ENCODE measurements around the gene LMTK2.

LMTK2 gene

DNA sequence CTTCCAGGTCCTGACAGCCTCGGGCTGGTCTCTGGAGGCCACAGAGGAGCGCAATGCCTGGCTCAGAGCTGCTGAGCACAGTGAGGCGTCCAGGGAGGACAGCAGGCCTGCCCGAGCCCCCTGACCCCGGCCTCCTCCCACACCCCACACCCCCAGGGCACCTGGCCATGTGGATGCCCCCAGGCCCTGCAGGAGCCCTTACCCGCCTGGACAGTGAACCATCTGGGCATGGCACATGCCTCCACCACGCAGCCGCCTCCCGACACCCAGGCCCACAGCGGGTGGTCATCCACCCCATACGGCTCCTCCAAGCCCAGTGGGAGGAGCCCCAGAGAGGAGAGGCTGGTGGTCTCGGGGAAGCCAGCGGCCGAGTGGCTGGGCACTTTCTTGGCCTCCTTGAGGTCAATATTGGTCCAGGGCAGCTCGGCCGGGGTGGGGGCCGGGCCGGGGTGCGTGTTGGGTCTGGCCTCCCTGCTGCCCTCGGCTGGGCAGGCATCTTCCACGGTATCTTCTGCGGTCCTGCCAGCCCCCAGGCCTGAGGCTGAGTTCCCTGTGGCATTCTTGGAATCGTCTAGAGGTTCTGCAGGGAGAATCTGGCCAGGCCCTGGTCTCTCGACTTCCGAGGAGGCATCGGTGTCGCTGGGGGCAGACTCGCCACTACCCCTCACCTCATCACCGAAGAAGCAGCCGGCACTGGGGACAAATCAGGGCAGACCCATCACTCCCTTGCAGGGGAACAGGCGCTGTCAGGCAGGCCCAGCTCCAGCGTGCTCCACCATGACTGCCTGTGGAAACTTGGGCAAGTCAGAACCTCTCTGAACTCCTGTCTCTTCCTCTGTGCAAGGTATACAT is 126.8 kb downstream of the LMTK2 start:
- no peak for DNase-seq
- TF ChIP-seq GATA1 (IDR thresholded peaks at IDR 0.05; ENCODE audit: low read depth, low read length) (no peak), POLR2A (IDR thresholded peaks at IDR 0.05; ENCODE audit: low read length) (no peak)

- no peak for DNase-seq
Measured at GRCh38 chr7:98234429-98235147, 127.9 kb downstream of the LMTK2 start.

DNA sequence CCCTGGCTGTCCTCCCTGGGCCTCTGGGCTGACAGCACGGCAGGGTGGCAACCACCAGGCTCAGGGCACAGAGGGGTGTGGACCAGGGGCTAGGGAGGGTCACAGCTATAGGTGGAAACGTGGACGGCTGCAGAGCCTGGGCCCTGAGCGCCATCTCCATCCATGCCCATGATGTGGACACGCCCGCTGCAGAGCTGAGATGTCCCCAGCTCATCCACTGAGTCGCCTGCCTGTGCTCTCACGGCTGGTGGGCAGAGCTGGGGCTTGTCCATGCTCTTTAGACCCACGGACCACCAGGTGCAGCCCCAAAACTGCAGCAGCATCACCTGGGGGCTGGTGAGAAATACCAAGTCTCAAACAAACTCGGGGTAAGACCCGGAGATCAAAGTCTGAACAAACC is 129.2 kb downstream of the LMTK2 start:
- no peak for TF ChIP-seq POLR2A (IDR thresholded peaks at IDR 0.05; ENCODE audit: low read length)
- no peak for TF ChIP-seq GATA1 (IDR thresholded peaks at IDR 0.05; ENCODE audit: low read depth, low read length)
- no peak for DNase-seq

More at GRCh38 chr7:98234429-98235147, 127.9 kb downstream of the LMTK2 start:
- TF ChIP-seq GATA1 (IDR thresholded peaks at IDR 0.05; ENCODE audit: low read depth, low read length) (no peak), POLR2A (IDR thresholded peaks at IDR 0.05; ENCODE audit: low read length) (no peak)

DNA sequence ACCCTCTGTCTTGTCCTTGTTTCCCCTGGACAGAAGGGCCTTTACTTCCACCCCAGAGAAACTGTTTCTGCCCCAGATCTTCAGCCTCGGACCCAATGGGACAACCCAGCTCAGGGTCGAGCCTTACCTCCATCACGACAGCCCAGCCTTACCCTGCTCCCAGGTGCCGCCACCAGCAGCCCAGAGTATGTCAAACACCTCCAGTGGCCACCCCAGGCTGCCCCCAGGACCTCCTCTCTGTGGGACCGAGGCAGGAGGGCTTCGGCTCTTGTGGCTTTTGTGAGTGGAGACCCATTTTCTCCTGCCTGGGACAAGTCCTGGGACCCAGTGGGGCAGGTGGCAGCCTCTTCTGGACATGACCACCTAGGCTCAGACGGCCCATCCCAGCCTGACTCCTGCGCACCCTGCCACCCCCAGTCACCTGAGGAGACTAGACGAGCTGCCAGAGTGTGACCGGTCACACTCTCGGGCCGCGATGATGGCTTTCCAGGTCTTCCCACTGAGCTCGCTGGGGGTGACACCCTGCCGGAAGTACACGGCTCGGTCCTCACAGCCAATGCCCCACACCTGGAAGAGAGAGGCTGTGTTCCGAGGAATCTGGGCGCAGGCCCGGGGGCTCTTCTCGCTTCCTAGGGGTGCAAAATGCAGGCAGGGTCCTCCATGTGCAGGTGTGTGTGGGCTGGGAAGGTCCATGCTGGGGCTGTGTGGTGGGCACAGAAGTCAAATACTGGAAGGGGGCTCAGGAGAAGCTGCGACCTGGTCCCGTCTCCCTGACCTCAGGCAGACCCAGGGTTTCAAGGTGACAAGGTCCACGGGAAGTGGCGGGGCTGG is 129.9 kb downstream of the LMTK2 start:
- DNase-seq, result no peak

GRCh38 chr7:98238076-98238475 is 131.4 kb downstream of the LMTK2 start:
- no peak for DNase-seq
- no peak for TF ChIP-seq GATA1 (IDR thresholded peaks at IDR 0.05; ENCODE audit: low read depth, low read length)
- TF ChIP-seq POLR2A (IDR thresholded peaks at IDR 0.05; ENCODE audit: low read length), result no peak

More for the DNA sequence above, 129.9 kb downstream of the LMTK2 start:
- TF ChIP-seq POLR2A (IDR thresholded peaks at IDR 0.05; ENCODE audit: low read length), result no peak
- TF ChIP-seq GATA1 (IDR thresholded peaks at IDR 0.05; ENCODE audit: low read depth, low read length), result no peak

- no peak for DNase-seq
- TF ChIP-seq POLR2A (IDR thresholded peaks at IDR 0.05; ENCODE audit: low read length), result no peak
- TF ChIP-seq GATA1 (IDR thresholded peaks at IDR 0.05; ENCODE audit: low read depth, low read length), result no peak
Measured at GRCh38 chr7:98238976-98239375, 132.3 kb downstream of the LMTK2 start.

DNA sequence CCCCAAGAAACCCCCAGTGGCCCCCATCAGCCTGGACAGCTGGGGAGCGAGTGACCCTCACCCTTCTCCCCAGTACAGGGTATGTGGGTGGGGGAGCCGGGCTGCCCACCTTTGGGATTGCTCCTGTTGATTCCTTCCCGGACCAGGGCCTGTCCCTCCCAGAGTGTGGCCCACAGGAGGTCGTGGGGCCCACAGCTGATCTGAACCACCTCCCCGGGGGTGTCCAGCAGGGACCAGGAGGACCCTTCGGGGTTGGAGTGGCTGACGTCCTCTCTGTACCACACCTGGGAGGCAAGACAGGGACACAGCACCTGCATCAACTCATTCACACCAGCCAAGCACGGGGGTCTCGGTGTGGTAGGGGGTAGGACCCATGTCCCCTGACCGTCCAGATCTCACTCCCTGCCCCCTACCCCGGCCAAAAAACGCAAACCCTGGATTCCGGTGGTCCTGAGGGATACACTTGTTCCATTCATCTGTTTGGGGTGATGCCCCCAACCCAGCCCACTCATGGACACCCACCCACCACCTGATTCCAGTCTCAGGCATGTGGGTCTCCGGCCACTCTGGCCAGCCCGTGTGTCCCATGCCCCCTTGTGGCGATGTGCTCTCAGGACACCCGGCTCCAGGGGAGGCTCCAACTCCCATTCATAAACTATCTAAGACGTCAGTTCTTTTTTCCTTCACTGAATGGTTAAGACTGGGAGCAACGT is 134.5 kb downstream of the LMTK2 start:
- TF ChIP-seq GATA1 (IDR thresholded peaks at IDR 0.05; ENCODE audit: low read depth, low read length) (no peak), POLR2A (IDR thresholded peaks at IDR 0.05; ENCODE audit: low read length) (no peak)
- peak; percentile 34 to 52 for DNase-seq

DNA sequence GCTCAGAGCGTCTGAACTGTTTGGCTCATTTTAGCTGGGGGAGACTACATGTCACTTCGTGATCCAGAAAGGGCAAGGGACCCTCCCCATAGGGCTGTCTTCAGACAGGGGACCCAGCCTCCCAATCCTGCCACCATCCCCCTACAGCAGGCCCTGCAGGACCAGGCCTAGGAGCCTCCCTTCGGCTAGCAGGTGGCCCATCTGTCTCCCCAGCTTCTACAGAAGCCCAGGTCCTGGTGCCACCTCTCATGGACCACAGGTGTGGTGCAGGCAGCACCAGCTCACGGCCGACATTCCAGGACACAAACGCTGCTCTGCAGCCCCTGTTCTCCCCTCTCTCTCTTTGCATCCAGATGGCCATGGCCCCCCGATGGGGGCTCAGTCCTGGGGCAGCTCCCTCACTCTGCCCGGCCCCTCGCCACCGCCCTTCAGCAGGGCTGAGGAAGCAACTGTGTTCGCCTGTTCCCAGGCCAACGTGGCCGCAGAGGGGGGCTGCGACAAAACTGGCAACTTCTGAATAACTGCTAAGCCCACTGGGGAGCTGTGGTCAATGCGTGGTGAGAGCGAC is 135.1 kb downstream of the LMTK2 start:
- no peak for DNase-seq
- TF ChIP-seq POLR2A (IDR thresholded peaks at IDR 0.05; ENCODE audit: low read length) (no peak), GATA1 (IDR thresholded peaks at IDR 0.05; ENCODE audit: low read depth, low read length) (no peak)

- TF ChIP-seq GATA1 (IDR thresholded peaks at IDR 0.05; ENCODE audit: low read depth, low read length), result no peak
- TF ChIP-seq POLR2A (IDR thresholded peaks at IDR 0.05; ENCODE audit: low read length), result no peak
- DNase-seq, result no peak
Measured at GRCh38 chr7:98242342-98242741, 135.7 kb downstream of the LMTK2 start.

DNA sequence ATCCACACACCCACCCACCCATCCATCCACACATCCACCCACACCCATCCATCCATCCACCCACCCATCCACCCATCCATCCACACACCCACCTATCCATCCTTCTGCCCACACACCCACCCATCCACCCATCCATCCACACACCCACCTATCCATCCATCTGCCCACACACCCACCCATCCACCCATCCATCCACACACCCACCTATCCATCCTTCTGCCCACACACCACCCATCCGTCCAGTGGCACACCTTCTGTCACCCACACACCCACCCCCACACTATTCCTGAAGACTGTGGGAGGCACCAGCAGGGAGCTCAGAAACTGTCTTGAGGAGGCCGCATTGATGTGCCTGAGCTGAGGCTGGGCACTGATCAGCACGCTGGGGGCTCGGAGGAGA is 136.3 kb downstream of the LMTK2 start:
- TF ChIP-seq GATA1 (IDR thresholded peaks at IDR 0.05; ENCODE audit: low read depth, low read length) (no peak), POLR2A (IDR thresholded peaks at IDR 0.05; ENCODE audit: low read length) (no peak)
- no peak for DNase-seq

DNA sequence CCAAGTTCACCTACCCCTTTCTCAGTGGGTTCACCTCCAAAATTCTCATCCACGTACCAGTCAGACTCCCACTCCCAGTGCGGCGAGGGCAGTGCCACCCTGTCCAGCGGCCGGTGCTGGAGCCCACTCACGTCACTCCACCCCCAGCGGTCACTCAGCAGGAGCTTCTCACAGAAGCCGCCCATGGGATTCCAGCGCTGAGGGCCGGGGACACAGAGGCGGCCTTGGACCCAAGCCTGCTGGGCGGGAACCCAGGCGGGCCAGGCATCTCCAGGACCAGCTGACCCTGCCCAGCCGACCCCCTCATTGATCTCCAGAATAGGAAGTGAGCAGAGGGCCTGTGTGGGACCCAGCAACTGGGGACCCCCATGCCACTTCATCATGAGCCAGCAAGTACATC is 138.2 kb downstream of the LMTK2 start:
- no peak for DNase-seq
- TF ChIP-seq POLR2A (IDR thresholded peaks at IDR 0.05; ENCODE audit: low read length) (no peak), GATA1 (IDR thresholded peaks at IDR 0.05; ENCODE audit: low read depth, low read length) (no peak)

- TF ChIP-seq GATA1 (IDR thresholded peaks at IDR 0.05; ENCODE audit: low read depth, low read length) (no peak), POLR2A (IDR thresholded peaks at IDR 0.05; ENCODE audit: low read length) (no peak)
- no peak for DNase-seq
Measured at GRCh38 chr7:98248156-98248555, 141.5 kb downstream of the LMTK2 start.

DNA sequence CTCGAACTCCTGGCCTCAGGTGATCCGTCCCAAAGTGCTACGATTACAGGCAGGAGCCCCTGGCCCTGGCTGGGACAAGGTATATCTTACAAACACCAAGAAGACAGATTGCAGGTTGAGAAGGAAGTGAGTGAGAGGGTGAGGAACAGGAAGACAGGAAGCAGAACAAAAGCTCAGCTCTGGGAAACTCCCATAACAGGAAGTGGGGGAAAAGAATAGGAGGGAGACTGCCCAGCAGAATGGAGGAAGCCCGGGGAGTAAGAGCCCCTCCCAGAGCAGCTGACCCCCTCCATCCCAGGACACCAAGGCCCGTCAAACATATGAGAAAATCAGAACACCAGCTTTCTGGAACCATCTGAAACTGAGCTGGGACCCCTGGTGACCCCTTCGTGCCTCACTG is 142.4 kb downstream of the LMTK2 start:
- TF ChIP-seq GATA1 (IDR thresholded peaks at IDR 0.05; ENCODE audit: low read depth, low read length) (no peak), POLR2A (IDR thresholded peaks at IDR 0.05; ENCODE audit: low read length) (no peak)
- DNase-seq, result no peak
